Rectal smooth muscle tissue (tissue), 1 donor: Measurements from ENCODE around the gene ENDOD1.

ENCODE experiments used
- H3K27ac ChIP-seq: one replicate; pipeline ENCODE4 v1.7.0; 2013; ENCODE audit warnings: low read depth, low read length, inconsistent platforms
- H3K27me3 ChIP-seq: one replicate; pipeline ENCODE4 v1.7.0; 2013; ENCODE audit warnings: low read length; ENCODE audit not compliant: control insufficient read depth, insufficient read depth
- H3K36me3 ChIP-seq: one replicate; pipeline ENCODE4 v1.7.0; 2013; ENCODE audit warnings: low read length; ENCODE audit not compliant: control insufficient read depth, insufficient read depth
- H3K4me1 ChIP-seq: one replicate; pipeline ENCODE4 v1.7.0; 2013; ENCODE audit warnings: low read length; ENCODE audit not compliant: control insufficient read depth, insufficient read depth
- H3K4me3 ChIP-seq: one replicate; pipeline ENCODE4 v1.7.0; 2013; ENCODE audit warnings: low read length
- H3K9ac ChIP-seq: one replicate; pipeline ENCODE4 v1.7.0; 2013; ENCODE audit warnings: low read length

ENDOD1 gene

GRCh38 chr11:95140397-95141033, 50.9 kb downstream of the ENDOD1 start:
- Histone ChIP-seq H3K27me3 (no peaks in the 10 kb centered on the region), H3K9ac (no peak overlapping the region), H3K27ac (no peak overlapping the region), H3K4me1 (no peaks in the 10 kb centered on the region), H3K36me3 (no peaks in the 10 kb centered on the region), H3K4me3 (no peak overlapping the region)

- Histone ChIP-seq H3K27ac (no peak overlapping the region), H3K9ac (no peak overlapping the region), H3K4me1 (peaks cover 3% of the 10 kb centered on the region), H3K4me3 (no peak overlapping the region), H3K27me3 (no peaks in the 10 kb centered on the region), H3K36me3 (no peaks in the 10 kb centered on the region)
Measured at GRCh38 chr11:95142431-95142830, 52.8 kb downstream of the ENDOD1 start.

GRCh38 chr11:95143106-95143681, 53.5 kb downstream of the ENDOD1 start:
- H3K4me3 ChIP-seq = no peak overlapping the region
- H3K27ac ChIP-seq = no peak overlapping the region
- no peaks in the 10 kb centered on the region for H3K36me3 ChIP-seq
- H3K27me3 ChIP-seq = no peaks in the 10 kb centered on the region
- peaks cover 8% of the 10 kb centered on the region for H3K4me1 ChIP-seq
- no peak overlapping the region for H3K9ac ChIP-seq

GRCh38 chr11:95144313-95145235, 54.9 kb downstream of the ENDOD1 start:
- Histone ChIP-seq H3K4me1 (peaks cover 11% of the 10 kb centered on the region), H3K27ac (no peak overlapping the region), H3K27me3 (no peaks in the 10 kb centered on the region), H3K4me3 (no peak overlapping the region), H3K9ac (no peak overlapping the region), H3K36me3 (no peaks in the 10 kb centered on the region)

- Histone ChIP-seq H3K4me3 (no peak overlapping the region), H3K36me3 (no peaks in the 10 kb centered on the region), H3K27ac (no peak overlapping the region), H3K9ac (no peak overlapping the region), H3K27me3 (no peaks in the 10 kb centered on the region), H3K4me1 (peaks cover 11% of the 10 kb centered on the region)
Measured at GRCh38 chr11:95145430-95146060, 55.9 kb downstream of the ENDOD1 start.

DNA sequence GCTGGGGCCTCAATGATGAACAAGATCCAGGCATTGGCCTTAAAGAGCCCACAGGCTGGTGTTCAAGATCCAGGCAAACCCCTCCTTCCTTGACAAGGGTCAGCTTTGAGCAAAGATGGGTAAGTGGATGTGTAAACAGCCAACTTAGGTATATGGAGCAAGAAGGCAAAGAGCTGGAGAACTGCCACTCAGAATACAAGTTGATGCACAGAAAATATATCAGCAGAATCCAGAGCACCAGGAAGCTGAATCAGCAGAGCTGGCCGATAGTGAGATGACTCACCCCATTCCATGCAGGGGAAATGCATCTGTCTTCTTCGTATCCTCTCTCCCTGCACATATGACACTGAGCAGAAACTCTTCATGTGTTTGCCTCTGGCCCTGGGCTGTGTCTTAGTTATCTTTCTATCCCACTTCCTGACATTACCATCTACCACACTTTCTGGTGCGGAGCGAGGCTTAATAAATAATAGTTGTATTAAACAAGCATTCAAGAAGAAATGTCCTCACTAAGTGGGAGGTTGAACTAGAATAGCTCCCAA, 57.8 kb downstream of the ENDOD1 start:
- Histone ChIP-seq H3K27ac (peak overlapping the region; percentile 45), H3K9ac (no peak overlapping the region)

GRCh38 chr11:95148406-95148805, 58.8 kb downstream of the ENDOD1 start:
- peaks cover 15% of the 10 kb centered on the region for H3K4me1 ChIP-seq
- no peak overlapping the region for H3K9ac ChIP-seq
- no peaks in the 10 kb centered on the region for H3K36me3 ChIP-seq
- no peaks in the 10 kb centered on the region for H3K27me3 ChIP-seq
- no peak overlapping the region for H3K4me3 ChIP-seq
- H3K27ac ChIP-seq = no peak overlapping the region

More for the DNA sequence above, 57.8 kb downstream of the ENDOD1 start:
- Histone ChIP-seq H3K36me3 (no peaks in the 10 kb centered on the region), H3K27me3 (no peaks in the 10 kb centered on the region), H3K4me3 (no peak overlapping the region), H3K4me1 (peaks cover 15% of the 10 kb centered on the region)

DNA sequence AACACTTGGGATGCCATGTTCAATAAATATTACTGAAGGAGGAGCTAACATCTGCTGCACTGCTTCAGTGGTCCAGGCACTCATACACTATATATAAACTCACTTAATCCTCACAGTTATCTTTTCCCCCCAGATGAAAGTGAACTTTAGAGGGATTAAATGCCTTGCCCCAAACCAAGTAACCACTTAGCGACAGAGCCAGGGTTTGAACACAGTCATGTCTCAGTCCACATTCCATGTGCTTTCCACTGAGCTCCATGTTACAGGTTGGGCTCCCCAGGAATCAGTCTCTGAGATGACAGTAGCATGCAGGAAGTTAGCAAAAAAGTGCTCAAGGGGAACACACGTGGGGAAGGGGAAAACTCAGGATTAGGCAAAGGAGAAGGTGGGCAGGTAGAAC, 59.3 kb downstream of the ENDOD1 start:
- Histone ChIP-seq H3K27ac (no peak overlapping the region), H3K36me3 (no peaks in the 10 kb centered on the region)

GRCh38 chr11:95149651-95150364, 60.2 kb downstream of the ENDOD1 start:
- peaks cover 15% of the 10 kb centered on the region for H3K4me1 ChIP-seq
- no peak overlapping the region for H3K27ac ChIP-seq
- no peaks in the 10 kb centered on the region for H3K27me3 ChIP-seq
- peak overlapping the region; percentile 91 for H3K4me3 ChIP-seq
- no peaks in the 10 kb centered on the region for H3K36me3 ChIP-seq
- H3K9ac ChIP-seq = no peak overlapping the region

More for the DNA sequence above, 59.3 kb downstream of the ENDOD1 start:
- Histone ChIP-seq H3K27me3 (no peaks in the 10 kb centered on the region), H3K4me3 (no peak overlapping the region), H3K4me1 (peaks cover 15% of the 10 kb centered on the region), H3K9ac (no peak overlapping the region)

DNA sequence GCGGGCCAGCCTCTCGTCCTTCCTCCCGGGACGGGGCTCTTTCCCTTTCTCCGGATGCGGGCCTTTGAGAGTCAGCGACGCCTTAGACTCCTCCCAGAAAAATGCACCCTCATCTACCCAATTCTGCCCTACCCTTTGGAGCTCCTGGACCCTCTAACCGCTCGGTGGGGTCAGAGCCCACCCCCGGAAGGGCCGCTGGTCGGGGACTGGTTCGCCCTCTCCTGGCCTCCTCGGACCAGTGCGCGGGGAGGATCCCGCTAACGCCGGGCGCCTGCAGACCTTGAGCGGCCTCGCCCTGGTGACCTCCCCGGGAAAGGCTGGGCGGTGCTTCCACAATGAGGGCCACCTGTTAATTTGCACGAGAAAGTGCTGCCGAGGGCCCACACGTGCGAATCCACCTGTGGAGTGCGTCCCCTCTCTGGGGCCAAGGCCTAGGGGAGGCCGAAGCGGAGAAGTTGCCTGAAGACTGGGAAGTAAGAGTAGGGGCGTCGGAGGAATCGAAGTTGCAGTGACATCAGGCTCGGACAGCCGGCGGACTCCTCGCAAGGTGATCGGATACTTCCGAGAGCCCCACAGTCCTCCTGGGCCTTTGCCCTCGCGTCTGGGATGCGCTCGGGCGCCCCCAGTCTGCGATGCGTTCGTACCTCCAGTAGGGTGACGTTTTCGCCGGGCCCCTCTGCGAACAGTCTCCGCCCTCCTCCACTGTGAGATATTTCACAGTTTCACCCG, 61.5 kb downstream of the ENDOD1 start:
- Histone ChIP-seq H3K4me1 (peaks cover 15% of the 10 kb centered on the region), H3K27ac (peak overlapping the region; percentile 35), H3K27me3 (no peaks in the 10 kb centered on the region), H3K4me3 (peak overlapping the region; percentile 91), H3K36me3 (no peaks in the 10 kb centered on the region), H3K9ac (peak overlapping the region; percentile 89)
